Type B pancreatic cell (in vitro differentiated cells): ENCODE results near the gene AGA. TPM values are rescaled to one million over a fixed set of nuclear protein-coding genes. Genes with fewer than 3 reads are reported as not detected.

Experiments used
- DNase-seq: peaks from one replicate; pipeline ENCODE4 v3.0.0; 2021; ENCODE audit warnings: mixed read lengths; ENCODE audit not compliant: unreplicated experiment; ENCODE audit errors: extremely low spot score
- H3K27ac Mint-ChIP-seq: 2 replicates; pipeline ENCODE4 v1.8.0; 2021; ENCODE audit warnings: mild to moderate bottlenecking, mixed read lengths
- H3K27me3 Mint-ChIP-seq: 2 replicates; pipeline ENCODE4 v1.8.0; 2021; ENCODE audit warnings: mixed read lengths
- H3K36me3 Mint-ChIP-seq: 2 replicates; pipeline ENCODE4 v1.8.0; 2021; ENCODE audit warnings: mixed read lengths
- H3K4me1 Mint-ChIP-seq: one replicate; pipeline ENCODE4 v1.8.0; 2021; ENCODE audit warnings: mixed read lengths; ENCODE audit not compliant: unreplicated experiment
- H3K4me3 Mint-ChIP-seq: 2 replicates; pipeline ENCODE4 v1.8.0; 2021; ENCODE audit warnings: mild to moderate bottlenecking, mixed read lengths
- H3K9me3 Mint-ChIP-seq: 2 replicates; pipeline ENCODE4 v1.8.0; 2021; ENCODE audit warnings: mixed read lengths
- CTCF ChIP-seq: fragments of 200-600 bp; sonication (generic); conservative IDR thresholded peaks from 2 replicates; pipeline ENCODE4 v1.5.0; 2021; ENCODE audit warnings: antibody characterized with exemption, mild to moderate bottlenecking
- total RNA-seq: library from RNA; stranded (reverse); gene quantifications from 2 replicates; pipeline ENCODE4 v1.2.1, GENCODE V29; 2021; ENCODE audit warnings: low replicate concordance

Gene AGA
- total RNA-seq, 1 donor from 2014 or later, result 12.8 TPM

DNA sequence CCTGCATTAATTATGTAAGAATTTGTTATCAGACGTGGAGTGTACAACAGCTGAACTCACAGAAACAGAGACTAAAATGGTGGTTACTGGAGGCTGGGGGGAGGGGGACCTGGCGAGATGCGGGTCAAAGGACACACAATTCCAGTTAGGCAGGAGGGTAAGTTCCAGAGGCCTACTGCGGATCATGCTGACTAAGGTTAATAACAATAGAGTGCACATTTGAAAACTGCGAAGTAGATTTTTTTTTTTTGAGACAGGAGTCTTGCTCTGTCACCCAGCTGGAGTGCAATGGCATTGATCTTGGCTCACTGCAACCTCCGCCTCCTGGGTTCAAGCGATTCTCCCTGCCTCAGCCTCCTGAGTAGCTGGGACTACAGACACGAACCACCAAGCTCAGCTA lies 7.6 kb downstream of the AGA start:
- H3K4me3 Mint-ChIP-seq, result no peak overlapping the region
- no peaks in the 10 kb centered on the region for H3K4me1 Mint-ChIP-seq
- no peak overlapping the region for H3K27ac Mint-ChIP-seq
- no peaks in the 10 kb centered on the region for H3K9me3 Mint-ChIP-seq
- no peak for DNase-seq
- peaks cover 19% of the 10 kb centered on the region for H3K36me3 Mint-ChIP-seq
- no peak for TF ChIP-seq CTCF
- H3K27me3 Mint-ChIP-seq, result no peaks in the 10 kb centered on the region

DNA sequence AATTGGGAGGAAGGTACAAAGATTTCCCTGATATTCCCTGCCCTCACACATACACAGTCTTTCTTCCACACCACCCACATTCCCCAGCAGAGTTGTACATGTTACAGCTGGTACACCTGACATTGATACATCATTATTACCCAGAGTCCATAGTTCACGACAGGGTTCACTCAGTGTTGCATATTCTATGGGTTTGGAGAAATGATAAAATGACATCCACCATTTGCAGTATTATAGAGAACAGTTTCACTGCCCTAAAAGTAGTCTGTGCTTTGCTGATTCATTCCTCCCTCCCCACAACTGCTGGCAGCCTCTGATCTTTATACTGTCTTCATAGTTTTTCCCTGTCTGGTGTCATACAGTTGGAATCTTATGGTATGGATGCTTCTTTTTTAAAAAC lies 15.0 kb downstream of the AGA start:
- no peak for DNase-seq
- Mint-ChIP-seq H3K4me1 (no peaks in the 10 kb centered on the region), H3K27me3 (no peaks in the 10 kb centered on the region), H3K27ac (no peak overlapping the region), H3K36me3 (peaks cover 8% of the 10 kb centered on the region), H3K9me3 (no peaks in the 10 kb centered on the region), H3K4me3 (no peak overlapping the region)
- no peak for TF ChIP-seq CTCF

GRCh38 chr4:177419434-177419833 lies 22.8 kb downstream of the AGA start:
- no peak for TF ChIP-seq CTCF
- H3K27ac Mint-ChIP-seq, result no peak overlapping the region
- no peak overlapping the region for H3K4me3 Mint-ChIP-seq
- no peaks in the 10 kb centered on the region for H3K4me1 Mint-ChIP-seq
- no peaks in the 10 kb centered on the region for H3K27me3 Mint-ChIP-seq
- no peaks in the 10 kb centered on the region for H3K36me3 Mint-ChIP-seq
- H3K9me3 Mint-ChIP-seq, result peaks cover 22% of the 10 kb centered on the region
- DNase-seq, result no peak

- DNase-seq, result no peak
- TF ChIP-seq CTCF, result no peak
- Mint-ChIP-seq H3K4me3 (no peak overlapping the region), H3K27me3 (no peaks in the 10 kb centered on the region), H3K4me1 (peaks cover 5% of the 10 kb centered on the region), H3K9me3 (peaks cover 24% of the 10 kb centered on the region), H3K36me3 (no peaks in the 10 kb centered on the region), H3K27ac (no peak overlapping the region)
Observed at GRCh38 chr4:177413656-177414055, 28.6 kb downstream of the AGA start.

GRCh38 chr4:177413076-177413475 lies 29.2 kb downstream of the AGA start:
- no peak overlapping the region for H3K4me3 Mint-ChIP-seq
- H3K36me3 Mint-ChIP-seq, result no peaks in the 10 kb centered on the region
- peaks cover 24% of the 10 kb centered on the region for H3K9me3 Mint-ChIP-seq
- no peaks in the 10 kb centered on the region for H3K27me3 Mint-ChIP-seq
- no peak for TF ChIP-seq CTCF
- H3K4me1 Mint-ChIP-seq, result peaks cover 5% of the 10 kb centered on the region
- DNase-seq, result no peak
- H3K27ac Mint-ChIP-seq, result no peak overlapping the region

GRCh38 chr4:177411996-177412395 lies 30.2 kb downstream of the AGA start:
- Mint-ChIP-seq H3K27ac (no peak overlapping the region), H3K4me1 (peaks cover 5% of the 10 kb centered on the region), H3K4me3 (no peak overlapping the region), H3K9me3 (peaks cover 29% of the 10 kb centered on the region), H3K27me3 (no peaks in the 10 kb centered on the region), H3K36me3 (peaks cover 5% of the 10 kb centered on the region)
- DNase-seq, result no peak
- no peak for TF ChIP-seq CTCF
